T-helper 17 cell (primary cell): Measurements from ENCODE around the gene RAD51B. TPM values are rescaled to one million over a fixed set of nuclear protein-coding genes. Genes with fewer than 3 reads are reported as not detected.
A peak's percentile ranks its signal among the peaks of the same experiment; 100 is the strongest.

Experiments
- ATAC-seq: fragments of 150-1000 bp; cut with Tn5 transposase; 2 replicates; pipeline ENCODE4 v1.10.0; 2021; ENCODE audit warnings: mild to moderate bottlenecking, moderate library complexity
- DNase-seq, 3 donors: peaks; one replicate each; pipeline versions ENCODE4 v3.0.0 to v3.0.0-alpha.2; 2020 to 2021
- H3K9me3 ChIP-seq: one replicate; pipeline ENCODE4 v1.7.0; 2013; ENCODE audit warnings: low read length, mild to moderate bottlenecking; ENCODE audit not compliant: control insufficient read depth, poor library complexity, severe bottlenecking
- H3K27ac Mint-ChIP-seq: one replicate; pipeline ENCODE4 v1.8.0; 2022; ENCODE audit warnings: mild to moderate bottlenecking, moderate library complexity, mixed read lengths
- H3K27me3 Mint-ChIP-seq: one replicate; pipeline ENCODE4 v1.8.0; 2022; ENCODE audit warnings: mixed read lengths
- H3K36me3 Mint-ChIP-seq: one replicate; pipeline ENCODE4 v1.8.0; 2022; ENCODE audit warnings: low read depth, mixed read lengths
- H3K4me1 Mint-ChIP-seq: one replicate; pipeline ENCODE4 v1.8.0; 2022; ENCODE audit warnings: mild to moderate bottlenecking, mixed read lengths
- H3K4me3 Mint-ChIP-seq: one replicate; pipeline ENCODE4 v1.8.0; 2022; ENCODE audit warnings: mild to moderate bottlenecking, moderate library complexity, mixed read lengths
- total RNA-seq, 4 donors: library from RNA in 2 of 4; stranded (reverse) in 2 of 4; gene quantifications; one replicate each; pipeline ENCODE4 v1.2.3 and lab custom pipeline; 2022 to 2026

RAD51B gene
- total RNA-seq, 2 donors from 2014 or later: 17.0 to 20.7 TPM

DNA sequence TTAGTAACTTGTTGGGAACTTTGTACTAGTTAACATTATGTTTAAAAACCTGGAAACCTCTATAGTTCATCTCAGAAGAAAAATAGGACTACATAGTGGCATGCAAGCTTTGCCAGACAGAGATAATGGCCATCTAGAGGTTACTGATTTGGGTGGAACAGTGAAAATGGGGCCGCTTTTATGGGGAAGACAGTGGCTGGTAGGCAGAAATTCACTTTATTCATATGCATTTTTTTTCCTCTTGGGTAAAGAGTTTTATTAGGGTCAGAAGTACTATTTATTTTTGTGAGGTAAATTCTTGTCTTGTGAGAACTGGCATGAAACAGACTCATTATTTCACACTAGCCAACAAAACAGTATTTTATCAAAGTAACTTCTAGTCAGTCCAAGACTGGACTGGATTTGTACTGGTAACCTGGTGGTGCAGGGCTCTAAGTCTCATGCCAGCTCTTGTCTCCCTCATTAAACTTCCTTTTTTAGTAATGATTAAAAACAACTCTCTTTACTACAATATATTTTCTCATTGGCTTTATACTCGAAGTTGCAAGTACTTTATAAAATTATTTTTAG lies 345.8 kb downstream of the RAD51B start:
- DNase-seq (no peak), ATAC-seq (no peak)
- no peak overlapping the region for H3K27ac Mint-ChIP-seq
- peaks cover 5% of the 10 kb centered on the region for H3K4me1 Mint-ChIP-seq
- no peaks in the 10 kb centered on the region for H3K9me3 ChIP-seq
- H3K27me3 Mint-ChIP-seq: no peaks in the 10 kb centered on the region
- no peak overlapping the region for H3K4me3 Mint-ChIP-seq
- no peaks in the 10 kb centered on the region for H3K36me3 Mint-ChIP-seq

DNA sequence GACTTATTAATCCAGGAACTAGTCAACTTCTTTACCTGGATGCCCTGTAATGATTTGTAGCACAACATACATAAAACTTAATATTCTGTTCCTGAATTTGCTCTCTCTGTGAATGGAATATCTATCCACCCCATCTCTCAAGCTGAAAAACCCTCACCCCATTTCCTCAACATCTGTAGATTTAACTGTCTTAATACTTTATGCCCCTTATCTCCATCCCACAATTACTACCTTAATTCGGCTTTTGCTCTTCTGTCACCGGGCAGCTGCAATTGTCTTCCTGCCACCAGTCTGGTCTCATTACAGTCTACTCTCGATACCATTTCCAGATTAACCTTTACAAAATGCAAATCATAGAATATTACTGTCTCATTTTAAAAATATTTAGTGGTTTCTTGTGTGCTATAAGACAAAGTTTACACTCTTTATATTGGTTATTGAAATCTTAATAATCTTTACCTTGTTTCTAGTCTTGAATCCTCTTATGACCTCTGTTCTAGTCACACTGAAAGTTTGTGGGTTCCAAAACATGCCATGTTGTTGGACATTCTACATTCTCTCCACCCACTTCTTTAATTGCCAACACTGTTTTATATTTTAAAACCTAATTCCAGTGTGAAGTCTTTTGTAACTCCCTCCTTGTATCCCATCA lies 347.3 kb downstream of the RAD51B start:
- ATAC-seq (no peak), DNase-seq (no peak)
- Mint-ChIP-seq H3K36me3 (no peaks in the 10 kb centered on the region), H3K27ac (no peak overlapping the region), H3K27me3 (no peaks in the 10 kb centered on the region), H3K4me3 (no peak overlapping the region), H3K4me1 (peaks cover 5% of the 10 kb centered on the region)
- no peaks in the 10 kb centered on the region for H3K9me3 ChIP-seq

DNA sequence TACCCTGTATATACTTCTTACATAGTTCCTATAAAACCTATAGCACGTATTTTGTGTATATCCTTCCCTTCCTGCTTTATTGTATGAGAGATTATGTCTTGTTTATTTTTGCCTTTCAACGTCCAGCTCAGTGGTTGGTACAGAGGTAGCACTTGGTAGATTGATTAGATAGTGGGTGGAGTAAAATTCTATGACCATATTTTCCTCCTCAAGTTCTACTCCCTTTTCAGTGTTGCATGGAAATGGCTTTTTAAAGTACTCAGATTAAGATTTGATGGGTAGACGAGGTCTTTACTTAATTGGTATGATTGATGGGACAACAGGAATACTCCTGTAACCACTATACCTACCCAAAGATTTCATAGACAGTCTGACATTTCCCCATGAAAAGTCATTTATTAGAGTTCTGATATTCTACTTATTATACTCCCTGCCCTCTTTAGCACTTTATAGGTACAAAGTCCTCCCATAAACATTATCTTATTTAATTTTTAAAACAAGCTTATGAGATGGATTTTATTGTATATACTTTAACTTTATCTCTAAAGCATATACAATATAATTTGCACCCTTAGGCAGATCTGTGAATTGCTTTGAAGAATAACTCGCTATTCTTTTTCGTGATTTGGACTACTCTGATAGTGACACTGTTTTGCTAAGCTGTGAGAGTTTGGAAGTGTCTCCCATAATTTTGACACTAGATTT lies 348.0 kb downstream of the RAD51B start:
- H3K27me3 Mint-ChIP-seq: no peaks in the 10 kb centered on the region
- no peak overlapping the region for H3K27ac Mint-ChIP-seq
- peaks cover 5% of the 10 kb centered on the region for H3K4me1 Mint-ChIP-seq
- H3K4me3 Mint-ChIP-seq: no peak overlapping the region
- ATAC-seq (no peak), DNase-seq (no peak)
- no peaks in the 10 kb centered on the region for H3K9me3 ChIP-seq
- no peaks in the 10 kb centered on the region for H3K36me3 Mint-ChIP-seq

DNA sequence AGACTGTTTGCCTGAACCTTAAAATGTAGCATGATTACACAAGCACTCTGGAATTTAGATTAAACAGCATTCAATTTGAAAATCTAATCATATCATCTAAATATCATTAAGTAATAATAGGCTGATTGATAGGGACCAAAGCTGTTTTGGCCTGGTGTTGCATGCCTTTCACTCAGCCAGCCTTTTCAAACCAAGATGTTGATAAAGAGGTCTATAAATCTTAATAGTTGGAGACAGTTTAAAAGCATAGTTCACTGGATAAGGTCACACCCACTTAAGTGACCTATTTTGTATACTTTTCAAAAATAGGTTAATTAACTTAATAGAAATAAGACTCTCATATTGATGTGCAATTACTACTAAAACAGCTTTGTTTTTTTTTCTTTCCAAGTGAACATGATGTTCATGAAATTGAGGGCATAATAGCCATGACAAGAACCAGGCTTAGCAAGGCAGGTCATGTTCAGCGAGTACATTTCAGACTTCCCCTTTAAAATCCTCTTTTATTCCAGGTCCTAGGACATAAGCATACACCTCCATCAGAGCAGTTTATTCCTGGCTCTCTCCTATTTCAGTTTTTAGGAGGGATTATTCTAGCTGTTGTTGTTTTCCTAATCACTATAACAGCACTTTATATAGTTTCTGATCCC lies 349.0 kb downstream of the RAD51B start:
- Mint-ChIP-seq H3K4me1 (peaks cover 2% of the 10 kb centered on the region), H3K27ac (no peak overlapping the region), H3K36me3 (no peaks in the 10 kb centered on the region), H3K27me3 (no peaks in the 10 kb centered on the region), H3K4me3 (no peak overlapping the region)
- H3K9me3 ChIP-seq: no peaks in the 10 kb centered on the region
- no peak for DNase-seq
- ATAC-seq: no peak

DNA sequence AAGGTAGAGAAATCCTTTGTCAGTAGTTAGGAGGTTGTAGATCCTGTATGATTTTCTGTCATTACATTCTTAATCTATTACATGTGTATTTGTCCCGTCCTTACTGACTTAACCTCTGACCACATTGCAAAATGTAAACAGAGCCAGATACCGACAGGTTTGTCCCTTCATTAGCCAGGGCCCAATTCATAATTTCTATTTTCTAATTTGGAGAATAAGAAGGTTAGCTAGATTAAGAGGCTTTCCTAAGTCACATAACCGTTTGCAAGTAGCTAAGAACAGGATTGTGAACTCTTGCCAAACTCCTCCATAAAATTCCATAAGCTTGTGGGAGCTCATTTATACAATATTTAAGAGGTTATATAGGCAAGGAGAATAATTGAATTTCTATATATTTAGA lies 352.6 kb downstream of the RAD51B start:
- no peaks in the 10 kb centered on the region for H3K9me3 ChIP-seq
- ATAC-seq: no peak
- Mint-ChIP-seq H3K27me3 (no peaks in the 10 kb centered on the region), H3K36me3 (no peaks in the 10 kb centered on the region), H3K4me1 (no peaks in the 10 kb centered on the region), H3K27ac (no peak overlapping the region), H3K4me3 (no peak overlapping the region)
- no peak for DNase-seq

DNA sequence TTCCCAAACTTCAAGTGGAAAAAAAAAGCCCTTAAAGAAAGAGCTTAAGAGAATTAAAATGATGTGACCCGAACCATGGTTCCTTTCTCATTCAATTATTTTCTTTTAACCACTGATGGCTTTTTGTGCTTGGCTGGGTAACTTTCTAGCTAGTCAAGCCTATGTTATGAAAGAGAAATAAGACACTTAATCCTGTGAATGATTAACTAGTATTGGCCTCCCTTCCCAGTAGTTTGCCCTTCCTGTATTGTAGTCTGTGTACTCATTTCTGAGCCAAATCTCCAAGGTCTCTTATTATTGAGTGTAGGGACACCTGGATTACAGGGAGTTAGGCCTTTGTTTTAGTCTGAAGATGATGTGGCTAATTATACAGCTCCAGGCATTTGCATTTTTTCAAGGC lies 353.0 kb downstream of the RAD51B start:
- H3K9me3 ChIP-seq: no peaks in the 10 kb centered on the region
- no peak overlapping the region for H3K27ac Mint-ChIP-seq
- H3K4me3 Mint-ChIP-seq: no peak overlapping the region
- ATAC-seq: no peak
- no peak for DNase-seq
- H3K4me1 Mint-ChIP-seq: no peaks in the 10 kb centered on the region
- H3K36me3 Mint-ChIP-seq: no peaks in the 10 kb centered on the region
- no peaks in the 10 kb centered on the region for H3K27me3 Mint-ChIP-seq

DNA sequence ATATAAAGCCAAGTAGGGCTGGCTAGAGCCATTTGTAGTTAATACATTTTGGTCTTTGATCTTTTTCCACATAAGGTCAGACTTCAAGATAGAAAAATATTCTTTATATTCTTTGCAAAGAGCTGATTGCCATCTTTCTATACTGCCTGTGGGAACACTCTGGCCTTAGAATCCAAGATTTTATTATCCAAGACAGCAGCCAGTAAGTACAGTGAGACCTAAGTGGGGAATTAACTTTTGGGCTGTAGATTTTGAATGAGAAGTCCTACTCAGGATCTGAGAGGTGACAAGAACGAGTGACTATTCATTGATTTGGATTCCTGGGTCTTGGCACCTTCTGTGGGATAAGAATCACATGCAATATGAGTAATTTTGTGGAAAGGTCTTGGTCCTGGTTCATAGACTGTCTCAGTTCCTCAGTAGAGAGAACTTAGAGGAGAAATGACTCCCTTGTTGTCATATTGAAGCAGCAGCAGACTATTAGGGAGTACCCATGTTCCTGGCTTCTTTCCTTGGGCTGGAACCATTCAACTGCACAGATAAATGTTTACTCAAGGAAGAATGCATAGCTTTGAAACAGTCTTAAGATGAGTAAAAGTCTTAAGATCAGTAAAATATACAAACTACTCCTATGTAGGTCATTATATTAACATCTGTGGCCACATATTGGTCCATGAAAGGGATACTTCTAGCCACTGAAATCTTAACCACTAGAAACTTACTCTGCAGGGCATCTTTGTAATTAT lies 353.8 kb downstream of the RAD51B start:
- no peaks in the 10 kb centered on the region for H3K4me1 Mint-ChIP-seq
- H3K27ac Mint-ChIP-seq: no peak overlapping the region
- no peaks in the 10 kb centered on the region for H3K9me3 ChIP-seq
- H3K36me3 Mint-ChIP-seq: no peaks in the 10 kb centered on the region
- no peaks in the 10 kb centered on the region for H3K27me3 Mint-ChIP-seq
- ATAC-seq (no peak), DNase-seq (no peak)
- no peak overlapping the region for H3K4me3 Mint-ChIP-seq

DNA sequence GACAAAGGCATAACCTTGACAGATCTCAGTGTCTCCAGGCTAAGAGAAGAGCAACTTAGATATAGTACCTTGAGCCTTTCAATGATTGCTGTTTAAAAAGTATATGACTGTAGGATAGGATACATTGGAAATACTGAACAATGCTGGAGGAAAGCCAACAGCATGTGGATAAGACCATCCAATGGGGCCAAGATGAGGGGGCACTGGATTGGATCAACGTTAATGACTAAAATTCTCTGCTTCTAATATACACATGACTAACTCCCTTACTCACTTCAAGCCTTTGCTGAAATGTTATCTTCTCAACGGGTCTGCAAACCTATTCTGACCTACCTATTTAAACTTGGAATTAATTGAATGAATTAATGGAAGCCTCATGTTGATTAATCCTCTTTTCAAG lies 354.9 kb downstream of the RAD51B start:
- H3K4me3 Mint-ChIP-seq: no peak overlapping the region
- H3K9me3 ChIP-seq: no peaks in the 10 kb centered on the region
- no peak for DNase-seq
- ATAC-seq: no peak
- H3K36me3 Mint-ChIP-seq: no peaks in the 10 kb centered on the region
- H3K27me3 Mint-ChIP-seq: no peaks in the 10 kb centered on the region
- H3K27ac Mint-ChIP-seq: no peak overlapping the region
- H3K4me1 Mint-ChIP-seq: no peaks in the 10 kb centered on the region

DNA sequence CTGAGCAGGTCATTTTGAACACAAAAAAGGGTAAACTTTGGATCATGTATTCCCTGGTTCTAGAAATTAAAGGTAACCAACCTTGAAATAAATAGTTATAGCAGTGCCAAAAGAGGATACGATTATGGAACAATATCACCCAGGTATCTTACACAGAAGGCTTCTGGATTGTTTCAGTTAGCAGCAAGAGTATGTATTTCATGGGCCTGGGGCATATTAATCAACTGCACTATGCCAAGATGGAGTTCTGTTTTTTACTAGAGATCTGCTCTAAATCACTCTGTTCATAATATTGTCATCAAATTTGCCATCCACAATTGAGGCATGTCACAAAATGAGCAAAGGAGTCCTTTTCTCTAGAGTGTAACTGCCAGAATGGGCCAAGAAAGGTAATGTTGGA lies 357.1 kb downstream of the RAD51B start:
- ATAC-seq (no peak), DNase-seq (no peak)
- H3K4me3 Mint-ChIP-seq: no peak overlapping the region
- no peak overlapping the region for H3K27ac Mint-ChIP-seq
- H3K36me3 Mint-ChIP-seq: no peaks in the 10 kb centered on the region
- no peaks in the 10 kb centered on the region for H3K27me3 Mint-ChIP-seq
- no peaks in the 10 kb centered on the region for H3K9me3 ChIP-seq
- H3K4me1 Mint-ChIP-seq: peaks cover 6% of the 10 kb centered on the region

DNA sequence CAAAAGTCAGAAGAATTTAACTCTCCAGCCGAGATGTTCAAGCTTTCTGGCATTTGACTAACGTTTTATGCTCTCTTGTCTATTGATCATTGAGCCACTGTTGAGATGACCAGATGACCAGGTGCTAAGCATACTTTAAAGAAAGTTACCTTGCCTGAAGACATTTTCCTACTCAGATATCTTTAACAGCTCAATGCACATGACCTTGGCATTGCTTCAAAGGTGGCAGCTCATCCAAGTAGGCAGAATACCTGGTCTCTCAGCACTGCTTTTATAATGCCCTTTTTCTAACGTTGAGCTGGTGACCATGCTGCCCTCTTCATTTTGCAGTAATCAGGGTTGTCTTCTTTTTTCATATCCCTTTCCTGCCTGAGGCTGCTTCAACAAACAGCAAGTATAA lies 358.1 kb downstream of the RAD51B start:
- Mint-ChIP-seq H3K36me3 (peaks cover 2% of the 10 kb centered on the region), H3K4me3 (no peak overlapping the region), H3K27ac (no peak overlapping the region), H3K4me1 (peaks cover 13% of the 10 kb centered on the region), H3K27me3 (no peaks in the 10 kb centered on the region)
- ATAC-seq (no peak), DNase-seq (no peak)
- no peaks in the 10 kb centered on the region for H3K9me3 ChIP-seq

DNA sequence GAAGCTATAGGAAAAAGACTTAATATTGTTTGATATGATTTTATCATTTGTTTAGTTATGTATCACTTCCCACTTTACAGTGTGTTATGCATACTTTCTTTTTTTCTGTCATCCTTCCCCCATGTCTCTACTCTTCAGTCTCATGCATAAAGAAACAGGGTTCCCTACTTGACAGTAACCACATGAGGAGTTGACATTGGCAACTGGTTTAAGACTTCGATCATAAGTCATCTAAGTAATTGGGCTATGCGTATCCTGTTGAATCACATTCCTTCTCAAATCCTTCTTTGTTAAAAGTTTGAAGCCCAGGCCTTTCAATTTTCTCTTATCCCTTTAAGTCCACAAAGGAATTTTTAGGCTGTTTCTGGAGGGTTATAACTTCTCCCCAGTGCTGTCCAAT lies 358.7 kb downstream of the RAD51B start:
- Mint-ChIP-seq H3K4me1 (peaks cover 17% of the 10 kb centered on the region), H3K27ac (no peak overlapping the region), H3K4me3 (no peak overlapping the region), H3K36me3 (peaks cover 2% of the 10 kb centered on the region), H3K27me3 (no peaks in the 10 kb centered on the region)
- DNase-seq: no peak
- no peaks in the 10 kb centered on the region for H3K9me3 ChIP-seq
- ATAC-seq: no peak

DNA sequence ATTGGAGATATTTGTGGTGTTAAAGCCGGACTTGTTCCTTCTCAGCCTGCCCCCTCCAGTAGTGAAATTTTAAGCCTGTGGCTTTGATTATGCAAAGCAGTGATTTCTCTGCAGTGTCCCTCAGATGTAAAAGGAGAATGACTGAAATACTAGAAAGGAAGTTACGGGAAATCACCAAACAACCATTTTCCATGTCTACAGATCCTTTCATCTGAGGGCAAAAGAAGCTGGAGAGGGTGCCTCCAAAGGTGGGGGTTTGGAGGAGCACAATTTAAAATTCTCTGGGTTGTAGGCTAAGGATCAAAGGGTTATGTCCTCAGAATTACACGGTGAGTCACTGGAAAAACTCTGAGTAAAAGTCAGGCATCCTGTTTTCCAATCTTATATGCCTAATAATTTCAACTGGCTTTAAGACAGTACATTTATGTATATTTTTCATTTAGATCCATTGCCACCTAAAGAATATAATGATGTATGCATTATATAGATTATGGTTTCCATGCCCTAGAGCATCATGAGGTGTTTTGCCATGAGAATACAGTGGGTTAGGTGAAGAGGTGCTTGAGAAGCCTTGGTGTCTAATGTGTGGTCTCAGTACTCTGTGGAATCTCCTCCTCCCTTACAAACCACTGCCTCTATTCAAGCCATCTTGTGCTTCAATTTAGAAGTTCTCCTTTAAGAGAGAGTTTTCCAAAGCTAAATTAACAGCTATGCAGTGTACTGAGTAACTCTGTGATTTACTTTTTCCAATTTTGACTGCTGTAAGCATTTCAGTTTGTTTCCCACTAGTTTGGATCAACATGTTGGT lies 362.1 kb downstream of the RAD51B start:
- Mint-ChIP-seq H3K4me3 (no peak overlapping the region), H3K27ac (peak overlapping the region; percentile 67), H3K36me3 (peaks cover 2% of the 10 kb centered on the region), H3K27me3 (no peaks in the 10 kb centered on the region), H3K4me1 (peaks cover 21% of the 10 kb centered on the region)
- DNase-seq (no peak), ATAC-seq (no peak)
- H3K9me3 ChIP-seq: no peaks in the 10 kb centered on the region
